MM.1S (cell line): ENCODE measurements around the gene NCAPH2.

Experiments
- DNase-seq: peaks from one replicate; pipeline ENCODE4 v3.0.0-alpha.2; 2015
- H2AFZ ChIP-seq: fragments of 300-600 bp; sonication (generic); 2 replicates; pipeline ENCODE4 v1.6.0; 2016; ENCODE audit warnings: antibody characterized with exemption, low read length
- H3F3A ChIP-seq: fragments of 300-600 bp; sonication (generic); 2 replicates; pipeline ENCODE4 v1.6.1; 2016; ENCODE audit warnings: mild to moderate bottlenecking, antibody characterized with exemption, low read length, moderate library complexity, mixed read lengths; ENCODE audit not compliant: insufficient read depth
- H3K27ac ChIP-seq: fragments of 300-600 bp; sonication (generic); 2 replicates; pipeline ENCODE4 v1.5.1; 2016; ENCODE audit warnings: mild to moderate bottlenecking, low read length
- H3K27me3 ChIP-seq: fragments of 300-600 bp; sonication (generic); replicated peaks from 2 replicates; pipeline ENCODE4 v1.6.0; 2016; ENCODE audit warnings: low read length; ENCODE audit not compliant: insufficient read depth
- H3K36me3 ChIP-seq: fragments of 300-600 bp; sonication (generic); replicated peaks from 2 replicates; pipeline ENCODE4 v1.6.1; 2016; ENCODE audit warnings: mild to moderate bottlenecking, low read length, mixed read lengths; ENCODE audit not compliant: insufficient read depth
- H3K4me1 ChIP-seq: fragments of 300-600 bp; sonication (generic); 2 replicates; pipeline ENCODE4 v1.6.1; 2016; ENCODE audit warnings: low read length, mixed read lengths
- H3K4me2 ChIP-seq: fragments of 300-600 bp; sonication (generic); 2 replicates; pipeline ENCODE4 v1.6.0; 2016; ENCODE audit warnings: low read depth, low read length
- H3K4me3 ChIP-seq: fragments of 300-600 bp; sonication (generic); 2 replicates; pipeline ENCODE4 v1.5.1; 2016; ENCODE audit warnings: low read length, mixed read lengths
- H3K79me2 ChIP-seq: fragments of 300-600 bp; sonication (generic); 2 replicates; pipeline ENCODE4 v1.6.1; 2016; ENCODE audit warnings: mixed run types, low read length, mixed read lengths
- H3K9ac ChIP-seq: fragments of 300-600 bp; sonication (generic); 2 replicates; pipeline ENCODE4 v1.6.1; 2016; ENCODE audit warnings: low read length, mixed read lengths
- H3K9me2 ChIP-seq: fragments of 300-600 bp; sonication (generic); replicated peaks from 2 replicates; pipeline ENCODE4 v1.6.1; 2016; ENCODE audit warnings: mild to moderate bottlenecking, low read length, mixed read lengths; ENCODE audit not compliant: insufficient read depth
- H3K9me3 ChIP-seq: fragments of 300-600 bp; sonication (generic); replicated peaks from 2 replicates; pipeline ENCODE4 v1.6.1; 2016; ENCODE audit warnings: mild to moderate bottlenecking, low read length, mixed read lengths; ENCODE audit not compliant: insufficient read depth
- H4K20me1 ChIP-seq: fragments of 300-600 bp; sonication (generic); 2 replicates; pipeline ENCODE4 v1.6.1; 2016; ENCODE audit warnings: mild to moderate bottlenecking, low read length, moderate library complexity, mixed read lengths; ENCODE audit not compliant: insufficient read depth
- EZH2 ChIP-seq: fragments of 300-600 bp; sonication (generic); optimal IDR thresholded peaks from 2 replicates; pipeline ENCODE3; 2017; ENCODE audit warnings: low read depth, mild to moderate bottlenecking, antibody characterized with exemption, low read length, mixed read lengths
- EZH2phosphoT487 ChIP-seq: fragments of 300-600 bp; sonication (generic); IDR thresholded peaks from 2 replicates; pipeline ENCODE4 v1.6.1; 2018; ENCODE audit warnings: antibody characterized with exemption, low read length
- TF ChIP-seq, protein P1 (sequence below): fragments of 300-600 bp; sonication (generic); IDR thresholded peaks from 2 replicates; pipeline ENCODE4 v1.5.1; 2016; ENCODE audit warnings: antibody characterized with exemption, low read length, mixed read lengths

The NCAPH2 gene

DNA sequence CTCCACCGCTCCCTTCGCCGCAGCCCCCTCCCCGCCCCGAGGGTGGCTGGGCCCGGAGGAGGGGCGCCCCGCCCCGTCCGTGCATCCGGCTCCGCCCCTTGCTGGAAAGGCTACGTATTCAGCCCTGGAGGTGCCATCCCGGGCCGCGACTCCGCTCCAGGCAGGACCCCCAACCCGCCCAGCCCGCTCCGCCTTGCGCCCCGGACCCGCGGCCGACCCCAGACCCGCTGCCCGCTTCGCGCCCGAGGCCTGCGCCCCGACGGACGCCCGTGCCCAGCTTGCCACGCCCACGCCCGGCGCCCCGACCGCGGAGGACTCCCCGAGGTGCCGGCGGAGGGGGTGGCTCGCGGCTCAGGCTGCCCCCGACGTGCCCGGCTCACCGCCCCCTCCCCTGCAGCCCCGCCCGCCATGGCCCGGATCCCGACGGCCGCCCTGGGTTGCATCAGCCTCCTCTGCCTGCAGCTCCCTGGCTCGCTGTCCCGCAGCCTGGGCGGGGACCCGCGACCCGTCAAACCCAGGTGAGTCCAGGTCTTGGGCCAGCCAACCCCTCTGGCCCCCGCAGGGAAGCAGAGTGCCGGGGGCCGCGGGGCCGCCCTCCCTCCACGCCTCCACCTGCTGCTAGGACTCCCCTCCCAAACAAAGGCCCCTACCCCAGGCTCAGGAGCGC lies 26.5 kb upstream of the NCAPH2 start, which contains the start of gene ADM2:
ADM2 (plus strand) TSS at position 104 of the 667 bp plus-strand sequence; CDS start at position 409, 305 bp downstream.
- H3K9me3 ChIP-seq, result no peaks in the 10 kb centered on the region
- no peaks in the 10 kb centered on the region for H3K36me3 ChIP-seq
- peak within 1 kb of the TSS; percentile 56; the same call in 1 of the 2 replicates for H3K9ac ChIP-seq
- H3F3A ChIP-seq, result no peaks in the 10 kb centered on the region
- H3K27ac ChIP-seq, result no peak within 1 kb of the TSS
- TF ChIP-seq EZH2phosphoT487 (no peak), EZH2 (no peak)
- TF ChIP-seq, protein P1, sequence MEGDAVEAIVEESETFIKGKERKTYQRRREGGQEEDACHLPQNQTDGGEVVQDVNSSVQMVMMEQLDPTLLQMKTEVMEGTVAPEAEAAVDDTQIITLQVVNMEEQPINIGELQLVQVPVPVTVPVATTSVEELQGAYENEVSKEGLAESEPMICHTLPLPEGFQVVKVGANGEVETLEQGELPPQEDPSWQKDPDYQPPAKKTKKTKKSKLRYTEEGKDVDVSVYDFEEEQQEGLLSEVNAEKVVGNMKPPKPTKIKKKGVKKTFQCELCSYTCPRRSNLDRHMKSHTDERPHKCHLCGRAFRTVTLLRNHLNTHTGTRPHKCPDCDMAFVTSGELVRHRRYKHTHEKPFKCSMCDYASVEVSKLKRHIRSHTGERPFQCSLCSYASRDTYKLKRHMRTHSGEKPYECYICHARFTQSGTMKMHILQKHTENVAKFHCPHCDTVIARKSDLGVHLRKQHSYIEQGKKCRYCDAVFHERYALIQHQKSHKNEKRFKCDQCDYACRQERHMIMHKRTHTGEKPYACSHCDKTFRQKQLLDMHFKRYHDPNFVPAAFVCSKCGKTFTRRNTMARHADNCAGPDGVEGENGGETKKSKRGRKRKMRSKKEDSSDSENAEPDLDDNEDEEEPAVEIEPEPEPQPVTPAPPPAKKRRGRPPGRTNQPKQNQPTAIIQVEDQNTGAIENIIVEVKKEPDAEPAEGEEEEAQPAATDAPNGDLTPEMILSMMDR, result no peak
- H3K9me2 ChIP-seq, result no peaks in the 10 kb centered on the region
- DNase-seq, result no peak
- H4K20me1 ChIP-seq, result no peaks in the 10 kb centered on the region
- peak within 1 kb of the TSS; percentile 85 for H2AFZ ChIP-seq
- peak within 1 kb of the TSS; percentile 69 for H3K4me3 ChIP-seq
- peaks cover 14% of the 10 kb centered on the region for H3K27me3 ChIP-seq
- no peaks in the 10 kb centered on the region for H3K79me2 ChIP-seq
- H3K4me2 ChIP-seq, result peak within 1 kb of the TSS; percentile 68
- no peaks in the 10 kb centered on the region for H3K4me1 ChIP-seq

DNA sequence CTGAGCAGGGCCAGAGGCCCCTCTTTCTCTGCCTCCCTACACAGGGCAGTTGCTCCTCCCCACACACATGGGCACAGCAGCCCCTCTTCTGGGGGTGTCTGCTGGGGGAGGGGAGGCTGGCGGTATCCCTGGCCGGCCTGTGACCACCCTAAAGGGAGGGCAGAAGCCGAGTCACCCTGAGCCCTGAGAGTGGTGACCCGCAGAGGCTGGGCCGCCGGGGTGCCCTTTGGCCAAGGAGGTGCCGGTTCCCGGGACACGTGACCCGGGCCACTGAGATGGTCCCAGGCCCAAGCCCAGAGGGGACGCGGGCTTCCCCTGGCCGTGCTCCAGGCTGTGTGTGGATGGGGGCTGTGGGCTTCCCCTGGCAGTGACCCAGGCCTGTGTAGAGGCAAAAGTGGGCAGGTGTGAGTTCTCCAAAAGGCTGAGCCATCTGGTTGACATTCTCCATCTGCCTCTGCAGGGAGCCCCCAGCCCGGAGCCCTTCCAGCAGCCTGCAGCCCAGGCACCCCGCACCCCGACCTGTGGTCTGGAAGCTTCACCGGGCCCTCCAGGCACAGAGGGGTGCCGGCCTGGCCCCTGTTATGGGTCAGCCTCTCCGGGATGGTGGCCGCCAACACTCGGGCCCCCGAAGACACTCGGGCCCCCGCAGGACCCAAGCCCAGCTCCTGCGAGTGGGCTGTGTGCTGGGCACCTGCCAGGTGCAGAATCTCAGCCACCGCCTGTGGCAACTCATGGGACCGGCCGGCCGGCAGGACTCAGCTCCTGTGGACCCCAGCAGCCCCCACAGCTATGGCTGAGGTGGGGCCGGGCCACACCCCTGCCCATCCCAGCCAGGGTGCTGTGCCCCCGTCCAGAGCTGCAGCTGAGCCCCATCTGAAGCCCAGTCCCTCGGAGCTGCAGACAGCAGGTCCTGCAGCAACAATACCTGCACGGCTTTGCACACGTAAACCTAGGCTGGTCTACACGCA lies 25.6 kb upstream of the NCAPH2 start:
- H3K27me3 ChIP-seq, result peaks cover 14% of the 10 kb centered on the region
- no peak for DNase-seq
- H3K36me3 ChIP-seq, result no peaks in the 10 kb centered on the region
- no peaks in the 10 kb centered on the region for H3F3A ChIP-seq
- H3K4me3 ChIP-seq, result peak overlapping the region; percentile 69
- H3K4me1 ChIP-seq, result no peaks in the 10 kb centered on the region
- H3K79me2 ChIP-seq, result no peaks in the 10 kb centered on the region
- H3K9me3 ChIP-seq, result no peaks in the 10 kb centered on the region
- peak overlapping the region; percentile 50 for H3K4me2 ChIP-seq
- H3K9ac ChIP-seq, result peak overlapping the region; percentile 56; the same call in 1 of the 2 replicates
- TF ChIP-seq EZH2phosphoT487 (no peak), EZH2 (no peak)
- TF ChIP-seq, protein P1, result no peak
- H3K9me2 ChIP-seq, result no peaks in the 10 kb centered on the region
- H3K27ac ChIP-seq, result no peak overlapping the region
- H2AFZ ChIP-seq, result peak overlapping the region; percentile 85
- no peaks in the 10 kb centered on the region for H4K20me1 ChIP-seq

GRCh38 chr22:50483106-50483505 lies 24.9 kb upstream of the NCAPH2 start:
- TF ChIP-seq, protein P1, result no peak
- no peak for TF ChIP-seq EZH2
- TF ChIP-seq EZH2phosphoT487, result no peak
- H4K20me1 ChIP-seq, result no peaks in the 10 kb centered on the region
- no peaks in the 10 kb centered on the region for H3F3A ChIP-seq
- no peaks in the 10 kb centered on the region for H3K36me3 ChIP-seq
- no peak overlapping the region for H3K9ac ChIP-seq
- no peak overlapping the region for H2AFZ ChIP-seq
- H3K4me3 ChIP-seq, result no peak overlapping the region
- no peaks in the 10 kb centered on the region for H3K79me2 ChIP-seq
- H3K4me2 ChIP-seq, result no peak overlapping the region
- no peaks in the 10 kb centered on the region for H3K9me3 ChIP-seq
- no peaks in the 10 kb centered on the region for H3K9me2 ChIP-seq
- H3K27me3 ChIP-seq, result peaks cover 14% of the 10 kb centered on the region
- H3K27ac ChIP-seq, result no peak overlapping the region
- H3K4me1 ChIP-seq, result no peaks in the 10 kb centered on the region
- no peak for DNase-seq
